HG03097 (cell line): ENCODE measurements around the gene FXYD2.

Experiments
- ATAC-seq: cut with Tn5 transposase; IDR thresholded peaks from one replicate; pipeline ENCODE4 v1.9.1; 2021; ENCODE audit not compliant: unreplicated experiment, low FRiP score

Gene FXYD2

DNA sequence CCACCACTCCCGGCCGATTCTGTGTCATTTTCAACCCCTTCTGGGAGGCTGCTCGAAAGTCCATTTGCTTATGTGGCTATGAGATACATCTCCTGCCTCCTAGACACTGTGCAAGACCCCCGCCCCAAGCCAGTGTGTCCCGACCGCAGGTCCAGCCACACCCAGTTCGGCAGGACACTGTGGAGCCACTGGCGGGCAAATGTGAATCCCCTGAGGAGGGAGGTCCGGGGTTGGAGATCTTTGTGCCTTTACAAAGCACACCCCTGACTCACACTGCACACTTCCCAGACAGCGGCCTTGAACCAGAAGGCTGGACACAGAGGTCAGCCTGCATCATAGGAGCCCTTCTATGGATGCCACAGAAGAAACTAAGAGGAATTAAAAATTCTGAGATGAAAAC, 34.5 kb upstream of the FXYD2 start:
- no peak for ATAC-seq

DNA sequence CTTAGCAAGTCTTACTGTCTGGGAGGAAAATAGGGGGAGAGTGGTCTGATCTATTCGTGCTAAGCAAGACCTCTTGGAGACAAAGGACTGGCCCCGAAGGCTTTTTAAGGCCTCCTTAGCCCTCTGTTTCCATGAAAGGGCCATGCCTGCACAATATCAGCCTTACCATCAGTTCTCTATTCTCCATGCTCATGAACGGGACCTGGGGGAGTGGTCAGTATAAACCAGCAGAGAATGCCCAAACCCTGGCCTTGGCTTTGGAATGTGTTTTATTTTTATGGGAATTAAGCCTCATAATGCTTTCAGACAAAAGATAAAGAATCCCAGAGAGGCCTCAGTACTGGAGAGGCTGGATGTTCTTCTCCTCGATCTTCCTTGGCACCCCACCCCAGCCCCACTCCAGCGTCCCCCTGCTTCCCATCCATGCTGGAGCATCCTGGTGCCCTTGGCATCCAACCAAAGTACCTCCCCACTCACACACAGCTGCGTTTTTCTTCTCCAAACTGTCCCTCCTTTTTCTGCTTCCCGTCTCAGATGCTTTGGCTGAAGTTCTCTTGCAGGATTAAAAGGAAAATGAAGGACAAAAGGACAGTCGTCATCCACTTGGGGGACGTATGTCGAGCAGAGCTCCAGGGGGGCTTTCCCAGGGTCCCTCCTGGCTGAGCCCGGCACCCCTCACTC, 33.3 kb upstream of the FXYD2 start:
- ATAC-seq, result no peak

DNA sequence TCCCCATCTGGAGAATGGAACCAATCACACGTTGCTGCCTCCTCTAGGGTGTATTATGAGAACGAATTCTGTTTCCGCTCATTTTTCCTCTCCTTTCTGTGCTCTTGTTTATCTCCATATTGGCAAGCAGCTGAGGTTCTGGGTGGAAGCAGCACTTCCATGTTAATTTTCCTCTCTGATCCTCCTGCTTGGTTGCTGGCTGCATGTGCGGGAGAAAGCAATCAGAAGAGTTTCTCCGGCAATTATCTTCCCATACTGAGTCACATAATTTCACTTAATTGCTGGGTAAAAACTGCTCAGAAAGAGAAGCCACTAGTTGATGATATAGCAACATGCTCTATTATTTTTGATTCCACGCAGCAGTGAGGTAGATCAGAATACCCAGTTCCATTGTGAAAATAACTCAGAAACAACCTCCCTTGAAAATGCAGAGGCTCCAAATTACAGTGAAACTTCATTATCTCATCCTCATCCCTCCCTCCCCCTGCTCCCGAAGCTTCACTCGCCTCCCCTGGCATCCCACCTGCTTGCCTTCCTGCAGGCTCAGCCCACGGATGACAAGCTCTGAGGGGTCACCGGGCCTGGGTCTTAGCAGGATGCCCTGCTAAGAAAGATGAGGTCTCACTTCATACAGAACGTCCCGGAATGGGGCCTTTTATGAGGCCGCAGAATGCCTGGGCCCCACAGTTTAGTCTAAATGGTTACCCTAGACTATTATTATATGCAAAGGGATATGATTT, 31.5 kb upstream of the FXYD2 start:
- ATAC-seq, result no peak

DNA sequence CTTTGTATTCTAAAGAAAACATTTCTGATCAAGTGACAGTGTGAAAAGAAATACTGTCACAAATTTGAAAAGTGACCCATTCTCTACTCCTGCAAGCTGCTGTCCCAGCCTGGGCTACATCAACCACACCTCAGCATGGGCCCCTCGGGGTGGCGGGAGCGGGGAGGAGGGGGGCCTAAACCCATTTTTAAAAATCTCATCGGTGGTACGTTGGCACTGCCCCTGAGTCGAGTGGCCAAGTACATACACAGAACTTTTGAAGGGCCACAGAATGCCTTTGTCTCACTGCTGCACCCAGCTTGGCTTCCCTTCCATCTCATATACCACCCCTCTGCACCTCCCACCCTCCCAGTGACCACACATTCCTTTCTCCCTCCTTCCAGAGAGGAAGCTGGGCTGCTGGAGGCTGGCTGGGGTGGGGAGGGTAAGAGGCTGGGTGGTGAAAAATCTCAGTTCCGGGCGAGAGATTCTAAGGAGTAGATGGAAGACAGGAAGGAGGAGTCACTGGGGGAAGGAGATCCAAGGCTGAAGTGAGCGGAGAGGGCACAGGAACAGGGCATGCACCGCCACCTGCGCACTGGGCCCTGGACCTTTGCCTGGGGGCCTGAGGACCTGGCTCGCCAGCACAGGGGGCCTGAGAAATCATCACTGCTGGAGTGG, 30.8 kb upstream of the FXYD2 start:
- no peak for ATAC-seq

DNA sequence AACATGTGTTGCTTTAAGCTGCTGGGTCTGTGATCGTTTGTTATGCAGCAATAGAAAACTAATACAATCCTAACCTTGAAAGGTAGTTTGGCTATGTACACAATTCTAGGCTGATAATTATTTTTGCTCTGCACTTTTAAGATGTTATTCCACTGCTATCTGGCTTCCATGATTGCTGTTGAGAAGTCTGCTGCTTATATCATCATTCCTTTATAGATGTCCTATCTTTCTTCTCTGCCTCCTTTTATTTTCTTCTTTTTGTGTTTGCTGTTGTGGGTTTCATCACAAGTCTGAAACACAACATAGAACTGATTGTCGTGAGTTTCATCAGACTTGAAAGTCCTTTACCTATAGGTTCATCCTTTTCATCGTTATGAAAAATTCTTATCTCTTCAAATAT, 27.8 kb upstream of the FXYD2 start:
- ATAC-seq, result no peak

DNA sequence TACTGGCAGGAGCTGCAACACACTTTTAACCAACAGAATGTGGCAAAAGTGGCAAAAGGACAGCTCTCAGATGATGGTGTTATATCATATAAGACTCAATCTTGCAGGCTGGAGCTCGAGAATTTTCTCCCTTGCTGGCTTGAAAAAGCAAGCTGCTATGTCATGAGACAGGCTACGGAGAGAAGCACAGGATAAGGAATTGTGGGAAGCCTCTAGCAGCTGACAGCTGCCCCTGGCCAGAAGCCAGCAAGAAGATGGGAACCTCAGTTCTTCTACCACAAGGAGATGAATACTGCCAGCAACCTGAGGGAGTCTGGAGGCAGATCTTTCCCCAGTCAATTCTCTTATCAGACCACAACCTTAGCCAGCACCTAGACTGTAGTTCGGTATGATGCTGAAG, 27.3 kb upstream of the FXYD2 start:
- ATAC-seq, result no peak

DNA sequence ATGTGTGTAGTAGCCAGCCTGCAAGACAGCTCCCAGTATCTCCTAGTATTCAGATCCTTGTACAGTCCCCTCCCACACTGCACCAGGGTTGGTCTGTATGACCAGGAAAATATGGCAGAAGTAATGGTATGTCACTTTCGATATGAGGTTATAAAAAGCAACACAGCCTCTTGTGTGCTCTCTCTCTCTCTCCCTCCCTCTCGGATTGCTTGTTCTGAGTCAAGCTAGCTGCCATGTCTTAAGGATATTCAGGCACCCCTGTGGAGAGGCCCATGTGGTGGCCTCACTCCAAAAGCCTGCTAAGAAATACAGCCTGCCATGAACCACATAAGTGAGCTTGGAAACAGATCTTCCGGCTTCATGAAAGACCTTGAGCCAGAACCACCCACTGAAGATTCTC, 26.6 kb upstream of the FXYD2 start:
- no peak for ATAC-seq

DNA sequence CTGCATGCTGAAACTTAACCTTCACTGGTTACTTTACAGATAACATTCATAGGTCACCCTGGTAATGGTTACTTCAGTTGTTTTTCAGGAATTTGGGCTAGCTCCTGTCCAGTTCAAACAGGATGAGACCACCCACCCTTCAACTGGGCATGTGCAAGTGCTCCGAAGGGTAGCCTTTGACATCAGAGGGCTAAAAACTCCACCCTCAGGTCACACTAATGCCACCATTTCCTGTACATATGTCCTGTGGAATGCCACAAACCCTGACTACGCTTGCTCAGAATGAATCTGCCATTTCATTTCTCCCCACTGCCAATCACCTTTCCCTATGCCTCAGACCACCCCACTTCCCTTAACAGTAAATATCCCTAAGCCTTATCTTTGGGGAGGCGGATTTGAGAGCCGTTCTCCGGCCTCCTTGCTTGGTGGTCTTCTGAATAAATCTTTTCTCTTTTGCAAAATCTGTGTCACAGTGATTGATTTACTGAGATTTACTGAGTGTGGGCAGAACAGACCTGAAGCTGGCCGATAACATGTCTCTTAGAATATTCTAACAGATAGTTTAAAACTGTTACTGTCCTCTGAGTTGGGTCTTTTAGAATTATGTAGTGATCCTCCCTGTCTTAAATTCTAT, 25.4 kb upstream of the FXYD2 start:
- no peak for ATAC-seq

DNA sequence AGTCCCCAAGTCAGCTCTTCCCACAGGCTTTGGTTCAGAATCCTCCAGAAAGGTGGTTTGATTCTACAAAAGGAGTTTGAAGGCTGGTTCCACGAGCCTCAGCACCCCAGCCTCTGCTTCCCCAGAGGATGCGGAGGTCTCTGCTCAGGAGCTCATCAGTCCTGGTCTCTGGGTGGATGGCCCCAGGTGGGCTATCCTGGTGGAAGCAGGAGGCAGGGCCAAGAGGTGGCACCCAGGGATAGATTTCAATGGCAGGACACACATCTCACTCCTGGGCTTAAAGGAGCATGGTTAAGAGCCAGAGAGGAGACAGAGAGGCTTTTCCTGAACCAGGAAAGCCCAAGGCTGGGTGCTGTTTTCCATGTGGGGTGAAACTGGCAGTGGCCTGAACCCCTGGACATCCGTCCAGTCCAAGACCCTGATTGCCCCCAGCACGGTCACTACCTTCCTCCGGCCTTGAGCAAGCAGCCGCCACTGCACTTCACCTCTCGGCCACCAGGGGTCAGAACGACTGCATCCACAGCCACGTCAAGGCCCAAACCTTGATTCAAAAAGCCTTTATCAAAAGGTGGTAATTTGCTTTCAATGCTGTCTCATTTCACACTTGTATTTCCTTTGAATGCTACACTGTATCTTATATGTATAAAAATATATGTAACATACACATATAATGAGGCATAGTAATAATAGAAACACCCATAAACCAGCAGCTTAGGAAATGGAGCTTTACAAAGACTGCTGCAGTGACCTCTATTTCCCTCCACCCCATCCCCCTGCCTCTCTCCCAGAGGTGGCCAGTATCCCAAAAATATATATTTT, 19.3 kb upstream of the FXYD2 start:
- no peak for ATAC-seq

DNA sequence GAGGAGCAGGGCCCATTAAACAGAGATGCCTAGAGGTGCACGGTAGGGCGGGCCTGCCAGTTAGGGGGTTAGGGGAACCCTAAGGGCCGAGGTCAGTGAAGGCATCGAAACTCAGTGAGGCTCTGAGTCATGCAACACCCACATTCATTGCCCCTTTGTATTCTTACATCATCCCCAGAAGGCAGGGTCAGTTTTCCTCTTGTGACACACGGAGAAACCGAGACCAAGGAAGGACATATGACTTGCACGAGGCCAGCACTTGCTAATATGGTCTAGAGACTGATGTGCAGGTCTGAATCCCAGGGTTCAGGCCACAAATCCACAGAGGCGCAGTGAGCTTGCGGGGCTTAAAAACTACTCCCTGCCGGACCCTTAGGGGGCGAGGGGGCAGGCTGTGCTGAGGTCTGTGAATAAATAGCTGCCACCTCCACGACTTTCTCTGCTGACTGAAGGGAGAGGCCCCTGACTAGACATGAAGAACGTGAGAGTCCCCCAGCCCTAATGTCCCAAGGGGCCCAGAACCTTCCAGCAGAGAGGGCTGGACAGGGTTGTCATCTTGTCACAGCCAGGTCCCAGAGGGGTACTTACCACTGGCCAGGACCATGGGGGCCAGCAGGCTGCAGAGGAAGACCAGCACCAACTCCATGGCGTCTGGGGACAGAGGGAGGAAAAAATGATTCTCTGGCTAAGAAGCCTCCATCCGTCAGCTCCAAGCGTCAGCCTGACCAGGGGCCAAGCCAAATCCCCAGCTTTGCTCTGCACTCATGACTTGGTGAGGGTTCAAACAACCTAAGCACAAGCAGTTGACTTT, 17.8 kb upstream of the FXYD2 start:
- ATAC-seq, result no peak

DNA sequence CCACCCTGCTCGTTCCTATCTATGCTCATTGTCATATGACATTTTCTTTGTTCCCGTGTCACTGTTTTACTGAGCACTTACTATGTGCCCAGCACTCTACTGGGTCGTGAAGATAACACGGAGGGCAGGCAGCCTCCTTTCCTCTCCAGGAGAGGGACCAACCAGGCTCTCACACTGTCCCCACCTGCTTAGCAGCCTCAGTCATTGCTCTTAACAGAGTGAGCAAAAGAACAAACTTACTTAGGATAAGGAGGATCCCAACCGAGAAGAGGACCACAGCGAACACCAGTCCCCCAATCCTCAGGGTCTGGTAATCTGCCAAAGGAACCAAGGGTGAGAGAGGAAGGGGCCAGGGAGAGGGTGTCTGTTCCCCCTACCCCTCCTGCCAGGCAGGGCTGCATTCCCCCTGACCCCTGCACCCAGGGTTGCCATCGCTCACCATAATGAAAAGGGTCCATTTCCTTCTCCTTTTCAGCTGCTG, 17.0 kb upstream of the FXYD2 start:
- ATAC-seq, result no peak

DNA sequence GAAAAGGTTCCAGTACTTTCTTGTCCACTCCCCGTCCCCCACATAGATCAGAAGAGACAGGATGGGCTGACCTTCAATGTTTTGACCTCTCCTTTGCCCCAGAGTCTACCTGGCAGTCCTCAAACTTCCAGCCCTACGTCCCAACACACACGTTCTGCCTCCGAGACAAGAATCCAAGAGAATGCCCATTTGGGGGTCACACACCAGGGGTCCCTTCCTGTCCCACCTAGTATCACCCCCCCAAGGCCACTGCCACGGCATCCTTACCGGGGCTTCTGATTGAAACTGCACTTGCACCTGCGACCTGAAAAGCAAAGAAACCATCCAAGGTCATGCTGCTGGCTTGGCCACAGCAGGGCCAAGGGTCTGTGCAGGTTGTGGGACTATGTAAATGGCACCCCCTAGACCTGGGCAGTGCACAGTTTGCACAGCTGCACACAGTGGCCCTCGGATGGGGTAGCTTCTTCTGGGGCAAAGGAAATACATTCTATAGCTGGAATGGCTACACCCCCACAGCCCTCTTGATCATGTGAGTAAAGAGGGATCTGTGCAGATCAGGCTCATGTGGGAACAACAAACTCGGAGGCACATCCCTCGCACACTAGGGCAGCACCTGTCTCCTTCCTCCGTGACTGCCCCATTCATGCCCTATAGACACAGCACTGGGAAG, 16.5 kb upstream of the FXYD2 start:
- no peak for ATAC-seq

DNA sequence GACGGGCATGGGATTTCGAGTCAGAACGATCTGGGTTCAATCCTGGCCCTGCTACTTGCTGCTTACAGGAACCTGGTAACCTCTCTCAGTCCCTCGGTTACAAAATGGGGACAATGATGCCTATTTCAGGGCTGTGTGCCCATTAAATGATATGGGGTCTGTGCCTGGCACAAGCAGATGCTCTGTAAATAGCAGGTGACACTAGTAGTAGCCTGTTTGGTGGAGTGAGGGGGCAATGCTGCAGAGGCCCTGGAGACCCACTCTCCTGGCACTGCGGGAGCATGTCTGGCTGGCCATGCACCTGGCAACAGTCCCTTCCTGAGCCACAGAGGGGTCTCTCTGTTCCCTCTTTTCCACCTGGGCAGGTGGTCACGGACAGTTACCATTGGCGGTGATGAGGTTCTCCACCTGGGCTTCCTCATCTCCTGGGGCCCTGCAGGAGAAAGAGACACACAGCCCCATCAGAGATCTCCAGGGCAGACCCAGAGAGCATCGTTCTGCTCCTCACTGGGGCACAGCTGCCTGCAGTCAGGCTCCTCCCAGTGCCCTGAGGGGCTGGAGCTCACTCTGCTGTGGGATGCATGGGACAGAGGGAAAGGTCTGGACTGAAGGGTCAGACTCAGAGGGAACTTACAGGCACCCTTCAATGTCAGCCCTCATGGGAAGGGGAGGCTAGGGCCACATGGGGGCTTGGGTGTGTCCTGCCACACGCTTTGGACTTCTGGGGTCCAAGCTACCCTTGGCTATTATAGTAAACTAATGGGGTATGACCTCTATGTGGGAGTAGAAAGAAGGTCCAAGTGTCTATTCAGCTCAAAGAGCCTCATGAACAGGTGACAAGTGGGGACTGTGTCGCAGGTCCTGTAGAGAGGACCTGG, 15.6 kb upstream of the FXYD2 start:
- no peak for ATAC-seq

DNA sequence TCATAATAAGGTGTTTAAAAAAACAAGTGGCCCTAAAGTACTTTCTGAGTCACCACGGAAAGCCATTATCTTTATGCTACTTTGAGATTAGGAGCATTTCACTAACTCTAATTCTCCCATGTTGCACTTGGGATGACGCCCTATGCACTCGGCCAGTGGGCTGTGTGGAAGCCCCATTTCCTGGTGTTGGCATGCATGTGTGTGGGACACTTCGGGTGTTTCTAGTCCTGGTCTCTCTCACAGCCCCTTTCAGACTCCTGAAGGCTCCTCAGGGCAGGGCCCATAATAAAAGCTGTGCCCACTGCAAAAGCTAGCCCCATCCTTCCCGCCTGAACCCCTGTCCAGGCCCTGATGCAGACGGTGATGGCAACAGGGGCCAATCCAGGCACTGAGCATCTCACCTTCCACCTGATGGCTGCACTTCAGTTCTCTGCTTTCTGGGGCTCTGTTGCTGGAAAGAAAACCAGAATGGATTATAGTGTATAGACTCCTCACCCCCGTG, 14.9 kb upstream of the FXYD2 start:
- ATAC-seq, result no peak

DNA sequence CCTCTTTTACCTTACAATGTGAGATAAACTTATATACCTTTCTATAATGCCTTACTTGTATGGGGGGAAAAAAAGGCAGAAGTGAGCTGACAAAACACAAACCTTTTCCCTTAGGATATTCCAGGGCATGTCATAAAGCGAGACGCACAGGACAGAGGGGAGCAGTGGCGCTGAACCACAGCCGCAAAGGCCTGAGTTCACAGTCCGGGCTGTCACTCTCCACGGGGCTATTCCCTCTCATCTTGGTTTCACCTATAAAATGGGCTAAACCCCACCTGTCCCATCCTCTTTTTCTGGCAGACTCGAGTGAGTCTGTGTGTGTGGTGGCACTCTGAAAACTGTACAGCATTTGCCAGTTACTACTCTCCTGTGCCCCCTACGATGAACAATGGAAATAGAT, 14.4 kb upstream of the FXYD2 start:
- ATAC-seq, result no peak

DNA sequence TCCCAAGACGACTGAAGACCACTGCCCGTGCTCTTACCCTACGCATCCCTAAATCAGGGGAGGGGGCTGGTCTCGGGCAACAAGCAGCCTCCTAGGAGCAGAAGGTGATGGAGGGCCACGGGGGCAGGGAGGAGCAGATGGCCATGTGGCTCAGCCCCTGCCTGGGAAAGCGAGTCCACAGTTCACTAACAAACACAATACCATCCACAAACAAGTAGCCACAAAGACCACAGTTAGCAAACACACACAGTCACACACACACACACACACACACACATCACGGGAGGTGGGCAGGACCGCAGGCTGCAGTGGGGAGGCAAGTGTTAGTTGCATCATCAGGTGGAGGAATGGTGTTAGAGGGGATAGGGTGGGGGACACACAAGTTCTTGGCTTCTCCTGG, 13.2 kb upstream of the FXYD2 start:
- ATAC-seq, result no peak

DNA sequence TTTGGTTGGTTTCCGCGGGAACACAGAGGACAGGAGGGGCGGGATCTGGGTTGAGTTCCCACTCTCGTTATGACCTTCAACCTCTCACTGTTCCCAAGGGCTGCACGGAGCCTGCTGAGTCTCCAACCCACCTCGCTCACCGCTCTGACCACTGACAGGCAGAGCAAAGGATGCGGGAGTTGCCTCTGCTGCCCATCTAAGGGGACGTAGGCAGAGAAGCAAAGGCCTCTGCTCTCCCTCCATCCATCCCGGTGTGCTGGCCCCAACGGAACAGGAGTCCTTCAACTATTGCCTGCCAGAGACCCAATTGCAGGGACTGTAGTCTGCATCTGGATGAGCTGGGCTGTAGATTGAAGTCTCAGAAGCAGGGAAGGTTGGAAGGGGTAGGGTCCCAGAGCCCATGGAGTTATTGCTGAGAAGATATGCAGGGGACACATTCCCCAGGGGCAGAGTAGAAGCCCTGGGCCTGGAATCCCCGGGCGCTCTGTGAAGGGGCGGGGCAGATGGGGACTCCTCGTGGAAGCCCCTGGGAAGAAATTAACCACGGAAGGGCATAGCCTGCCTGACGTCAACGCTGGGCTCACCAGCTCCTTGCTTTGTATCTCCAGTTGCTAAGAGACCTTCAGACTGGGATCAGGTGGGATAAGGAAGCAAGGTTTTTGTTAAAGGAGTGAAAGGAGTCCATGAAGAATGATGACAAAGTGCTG, 12.7 kb upstream of the FXYD2 start:
- no peak for ATAC-seq
